Common myeloid progenitor, CD34-positive (primary cell): ENCODE measurements around the gene TBC1D22A.

ENCODE experiments used
- CTCF ChIA-PET: fragments of 350-600 bp; sonication (Branson Sonifier 250); formaldehyde crosslinking; loops from one replicate; lab custom pipeline; 2021; ENCODE audit warnings: antibody characterized with exemption; lab: Charles Lee
- POLR2A ChIA-PET: fragments of 350-600 bp; sonication (Branson Sonifier 250); formaldehyde crosslinking; loops from one replicate; lab custom pipeline; 2021; ENCODE audit warnings: antibody characterized with exemption; lab: Charles Lee
- DNase-seq, 3 donors: peaks; one replicate each; pipeline versions ENCODE4 v3.0.0 to v3.0.0-alpha.2; 2013
- H3K27ac ChIP-seq, 2 experiments: 1 replicate in 1 of 2; 2 replicates in 1 of 2; pipeline ENCODE4 v1.7.0; 2013; ENCODE audit warnings: inconsistent platforms in 2 of 2, low read length in 2 of 2, mild to moderate bottlenecking in 2 of 2, low read depth in 1 of 2, moderate library complexity in 1 of 2; ENCODE audit not compliant: severe bottlenecking in 2 of 2, insufficient read depth in 1 of 2, poor library complexity in 1 of 2
- H3K27me3 ChIP-seq, 5 experiments: replicated peaks in 2 of 5; 1 replicate in 3 of 5; 2 replicates in 2 of 5; pipeline versions ENCODE4 v1.6.1 to v1.7.0; 2013; ENCODE audit warnings: low read length in 4 of 5, mild to moderate bottlenecking in 2 of 5, moderate library complexity in 2 of 5, inconsistent platforms in 1 of 5; ENCODE audit not compliant: insufficient read depth in 5 of 5, control insufficient read depth in 4 of 5
- H3K36me3 ChIP-seq, 4 experiments: 1 replicate in 2 of 4; 2 replicates in 2 of 4; pipeline versions ENCODE4 v1.6.1 to v1.7.0; 2013; ENCODE audit warnings: low read length in 3 of 4, control low read depth in 1 of 4, mild to moderate bottlenecking in 1 of 4; ENCODE audit not compliant: control insufficient read depth in 4 of 4, insufficient read depth in 4 of 4
- H3K4me1 ChIP-seq, 4 experiments: 1 replicate in 3 of 4; 2 replicates in 1 of 4; pipeline versions ENCODE4 v1.6.1 to v1.7.1; 2013; ENCODE audit warnings: low read length in 3 of 4, mild to moderate bottlenecking in 3 of 4, control low read depth in 1 of 4, inconsistent platforms in 1 of 4, moderate library complexity in 1 of 4; ENCODE audit not compliant: control insufficient read depth in 4 of 4, insufficient read depth in 4 of 4; ENCODE audit errors: control extremely low read depth in 1 of 4
- H3K4me3 ChIP-seq, 7 experiments: 1 replicate in 4 of 7; 2 replicates in 3 of 7; pipeline versions ENCODE4 v1.5.1 to v1.7.0; 2013; ENCODE audit warnings: mild to moderate bottlenecking in 7 of 7, low read length in 6 of 7, moderate library complexity in 6 of 7, inconsistent platforms in 2 of 7, low read depth in 2 of 7, control low read depth in 1 of 7; ENCODE audit not compliant: insufficient read depth in 4 of 7, control insufficient read depth in 1 of 7; ENCODE audit errors: extremely low read depth in 1 of 7
- H3K9me3 ChIP-seq, 5 experiments: 1 replicate in 4 of 5; 2 replicates in 1 of 5; pipeline versions ENCODE4 v1.6.1 to v1.7.1; 2013; ENCODE audit warnings: low read length in 4 of 5, mild to moderate bottlenecking in 2 of 5, inconsistent platforms in 1 of 5, low read depth in 1 of 5, moderate library complexity in 1 of 5; ENCODE audit not compliant: control insufficient read depth in 4 of 5, insufficient read depth in 2 of 5; ENCODE audit errors: control extremely low read depth in 1 of 5
- WGBS: methylation state at CpG from one replicate; pipeline ENCODE4 v1.1.5; 2013; ENCODE audit not compliant: insufficient coverage; 5-methylcytosine and 5-hydroxymethylcytosine counted together

Gene TBC1D22A

DNA sequence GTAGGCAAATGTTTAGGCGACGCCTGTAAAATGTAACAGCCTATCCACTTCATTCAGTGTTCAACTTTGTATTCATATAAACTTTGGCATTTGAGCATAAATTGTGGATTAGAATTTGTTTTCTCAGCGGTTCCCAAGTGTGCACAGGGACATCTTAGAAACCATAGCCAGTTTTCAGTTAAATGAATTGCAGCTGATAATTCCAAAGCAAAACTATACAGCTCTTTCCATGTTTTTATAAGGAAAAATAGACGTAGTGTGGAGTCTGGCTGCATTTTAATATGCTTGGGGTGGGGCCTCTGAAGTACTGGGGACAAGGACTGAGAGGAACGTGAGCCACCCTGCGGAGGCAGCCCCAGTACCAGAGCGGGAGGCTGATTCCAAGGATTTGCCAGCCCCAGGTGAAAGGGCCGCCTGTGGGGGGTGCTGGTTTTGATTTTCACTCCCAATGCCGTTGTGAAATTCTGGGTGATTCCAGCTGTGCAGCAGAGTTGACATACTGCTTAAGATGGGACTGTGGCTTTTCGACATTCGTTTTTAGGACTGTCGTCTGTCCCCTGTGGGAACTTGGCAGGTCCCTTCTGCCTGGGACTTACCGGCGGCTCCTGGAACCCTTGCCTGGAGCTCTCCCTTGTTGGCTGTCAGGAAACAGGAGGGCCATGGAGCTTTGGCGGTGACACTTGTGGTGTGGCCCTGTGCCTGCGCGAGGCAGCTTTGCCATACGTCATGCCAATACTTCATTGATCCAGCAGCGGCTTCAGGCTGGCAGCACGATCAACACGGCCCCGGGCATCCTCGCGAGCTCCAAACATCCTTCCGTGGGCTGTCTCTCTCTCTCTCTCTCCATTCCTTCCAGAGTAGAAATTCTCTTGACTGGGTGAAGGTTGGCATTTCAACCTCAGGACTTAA lies 370.9 kb downstream of the TBC1D22A start:
- no peak for DNase-seq
- Histone ChIP-seq H3K4me3 (no peak overlapping the region), H3K9me3 (no peaks in the 10 kb centered on the region), H3K36me3 (peaks cover 0 to 5% (median 1%) of the 10 kb centered on the region in 4 experiments), H3K4me1 (no peaks in the 10 kb centered on the region), H3K27ac (no peak overlapping the region), H3K27me3 (no peaks in the 10 kb centered on the region)
- 92% methylated on average over 17 of the region's 25 CpGs for WGBS
- CTCF ChIA-PET = interaction anchor here (1.1 kb wide), 1 partner anchor 25 kb away, joined by 3 read pairs; no protein-coding TSS in a partner anchor
- POLR2A ChIA-PET = no interaction called here

- H3K27ac ChIP-seq = no peak overlapping the region
- H3K36me3 ChIP-seq = no peaks in the 10 kb centered on the region
- no peaks in the 10 kb centered on the region for H3K9me3 ChIP-seq
- no peaks in the 10 kb centered on the region for H3K4me1 ChIP-seq
- 97% methylated on average over 10 of the region's 10 CpGs for WGBS
- no peak overlapping the region for H3K4me3 ChIP-seq
- POLR2A ChIA-PET = no interaction called here
- CTCF ChIA-PET = no interaction called here
- no peak for DNase-seq
- H3K27me3 ChIP-seq = no peaks in the 10 kb centered on the region
These were observed 371.8 kb downstream of the TBC1D22A start for GRCh38 chr22:47134222-47134621.

DNA sequence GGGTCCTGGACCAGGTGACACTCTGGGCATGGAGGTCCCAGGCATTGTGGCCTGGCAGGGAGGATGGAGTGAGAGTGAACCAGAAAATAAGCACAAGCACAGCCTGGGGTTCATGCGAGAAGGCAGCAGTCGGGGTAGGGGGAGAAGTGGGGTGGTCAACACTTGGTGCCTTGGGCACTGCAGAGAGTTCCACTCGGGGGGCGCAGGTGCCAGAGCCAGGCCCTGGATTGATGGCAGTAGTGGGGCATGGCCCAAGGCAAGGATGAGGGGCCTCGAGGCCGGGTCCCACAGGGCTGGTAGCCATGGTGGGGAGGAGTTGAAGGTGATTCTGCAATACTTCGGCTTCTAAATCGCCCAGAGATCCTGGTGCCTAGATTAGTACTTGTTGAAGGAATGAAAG lies 372.9 kb downstream of the TBC1D22A start:
- ChIA-PET POLR2A (no interaction called here), CTCF (no interaction called here)
- no peak overlapping the region for H3K4me3 ChIP-seq
- WGBS = 86% methylated on average over 7 of the region's 8 CpGs
- no peaks in the 10 kb centered on the region for H3K4me1 ChIP-seq
- no peaks in the 10 kb centered on the region for H3K36me3 ChIP-seq
- no peaks in the 10 kb centered on the region for H3K9me3 ChIP-seq
- DNase-seq = no peak
- no peak overlapping the region for H3K27ac ChIP-seq
- no peaks in the 10 kb centered on the region for H3K27me3 ChIP-seq

GRCh38 chr22:47136050-47136449 lies 373.6 kb downstream of the TBC1D22A start:
- Histone ChIP-seq H3K4me3 (no peak overlapping the region), H3K4me1 (no peaks in the 10 kb centered on the region), H3K36me3 (no peaks in the 10 kb centered on the region), H3K27me3 (no peaks in the 10 kb centered on the region), H3K27ac (no peak overlapping the region), H3K9me3 (no peaks in the 10 kb centered on the region)
- CTCF ChIA-PET = no interaction called here
- WGBS = 99% methylated on average over 8 of the region's 12 CpGs
- no peak for DNase-seq
- POLR2A ChIA-PET = no interaction called here

DNA sequence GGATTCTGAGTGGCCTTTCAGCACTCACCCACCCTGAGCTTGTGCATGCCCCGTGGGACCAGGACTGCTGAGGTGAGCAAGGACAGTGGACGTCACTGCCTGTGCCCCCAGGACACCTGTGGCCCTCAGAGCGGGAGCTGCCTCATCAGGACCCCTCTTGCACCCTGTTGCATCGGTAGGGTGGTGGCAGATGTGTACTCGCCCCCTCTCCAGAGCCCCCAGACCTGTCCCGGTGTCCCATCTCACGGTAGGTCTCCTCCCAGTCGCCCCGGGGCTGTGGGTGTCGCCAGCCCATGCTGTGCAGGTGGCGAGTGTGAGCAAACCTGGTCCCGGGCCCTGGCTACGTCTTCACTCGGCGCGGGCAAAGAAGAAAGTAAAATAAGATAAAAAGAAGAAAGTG lies 374.2 kb downstream of the TBC1D22A start:
- no peaks in the 10 kb centered on the region for H3K9me3 ChIP-seq
- CTCF ChIA-PET = no interaction called here
- DNase-seq = no peak
- no peak overlapping the region for H3K27ac ChIP-seq
- no peak overlapping the region for H3K4me3 ChIP-seq
- no peaks in the 10 kb centered on the region for H3K27me3 ChIP-seq
- POLR2A ChIA-PET = no interaction called here
- H3K36me3 ChIP-seq = no peaks in the 10 kb centered on the region
- WGBS = 97% methylated on average over 13 of the region's 16 CpGs
- H3K4me1 ChIP-seq = no peaks in the 10 kb centered on the region

DNA sequence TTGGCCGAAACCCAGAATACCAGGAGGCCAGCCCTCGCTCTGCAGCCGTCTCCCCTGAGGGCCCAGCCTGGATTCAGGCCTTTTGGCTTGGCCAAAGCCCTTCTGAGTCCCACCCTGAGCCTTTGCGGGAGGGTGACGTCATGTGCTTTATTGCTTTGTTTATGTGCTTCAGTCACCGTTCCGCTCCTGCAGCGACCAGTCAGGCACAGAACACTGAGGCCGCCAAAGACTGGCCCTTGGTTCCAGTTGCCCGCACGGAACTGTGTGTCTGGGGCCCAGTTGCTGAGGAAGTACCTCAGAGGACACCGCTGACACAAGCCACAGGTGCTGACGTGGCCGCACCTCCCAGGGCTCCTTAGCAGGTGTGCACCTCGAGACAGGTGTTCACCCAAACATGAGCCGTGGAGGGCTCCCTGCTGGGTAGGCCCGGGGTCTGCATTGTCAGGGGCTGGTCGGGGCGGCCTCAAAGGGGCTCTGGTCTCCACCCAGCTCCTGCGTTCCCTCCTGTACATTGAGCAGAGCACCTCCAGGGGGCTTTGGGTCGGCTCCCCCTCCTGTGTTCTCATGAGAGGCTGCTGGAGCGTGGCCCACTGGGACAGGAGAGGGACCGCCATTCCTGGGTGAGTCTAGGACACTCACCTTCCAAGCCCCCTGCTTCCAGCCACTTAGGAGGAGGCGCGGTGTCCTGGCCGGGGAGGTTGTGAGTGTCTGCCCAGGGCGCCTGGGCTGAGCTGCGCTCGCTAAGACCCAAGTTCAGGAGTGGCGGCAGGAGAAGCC lies 376.8 kb downstream of the TBC1D22A start:
- Histone ChIP-seq H3K4me1 (no peaks in the 10 kb centered on the region), H3K36me3 (peaks cover 0 to 3% (median 0%) of the 10 kb centered on the region in 4 experiments), H3K27ac (no peak overlapping the region), H3K27me3 (no peaks in the 10 kb centered on the region), H3K4me3 (no peak overlapping the region), H3K9me3 (no peaks in the 10 kb centered on the region)
- ChIA-PET CTCF (no interaction called here), POLR2A (no interaction called here)
- no peak for DNase-seq
- WGBS = 98% methylated on average over 29 of the region's 30 CpGs

GRCh38 chr22:47139790-47140119 lies 377.3 kb downstream of the TBC1D22A start:
- peaks cover 0 to 3% (median 0%) of the 10 kb centered on the region in 4 experiments for H3K36me3 ChIP-seq
- H3K9me3 ChIP-seq = no peaks in the 10 kb centered on the region
- 96% methylated on average over 5 of the region's 6 CpGs for WGBS
- ChIA-PET POLR2A (no interaction called here), CTCF (no interaction called here)
- H3K4me1 ChIP-seq = no peaks in the 10 kb centered on the region
- DNase-seq = no peak
- H3K27ac ChIP-seq = no peak overlapping the region
- no peak overlapping the region for H3K4me3 ChIP-seq
- no peaks in the 10 kb centered on the region for H3K27me3 ChIP-seq
